ENCODE results near the gene KRT84.
"Not testable (repeated sequence)": the region's sequence is repeated elsewhere in the genome, so short reads cannot be mapped to it uniquely, and the experiment has no call there.

KRT84 gene

DNA sequence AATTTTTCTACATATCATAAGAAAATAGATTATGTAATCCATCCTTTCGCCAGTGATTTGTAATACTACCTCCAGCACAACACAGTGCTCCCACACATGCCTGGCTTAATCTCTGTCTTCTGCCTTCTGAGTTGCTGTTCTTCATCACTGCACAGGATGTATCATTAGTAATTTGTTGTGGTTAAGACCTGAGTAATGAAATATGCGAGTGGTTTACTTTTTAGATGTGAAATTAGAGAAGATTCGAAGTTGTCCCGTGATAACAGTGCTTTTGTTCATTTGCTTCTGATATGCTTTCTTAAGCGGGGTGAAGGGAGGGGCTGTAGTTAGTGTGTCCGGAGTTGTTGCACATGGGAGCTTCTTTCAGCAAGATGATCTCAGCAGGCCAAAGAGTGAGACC is 36.3 kb downstream of the KRT84 start:
- TF ChIP-seq, protein P1, sequence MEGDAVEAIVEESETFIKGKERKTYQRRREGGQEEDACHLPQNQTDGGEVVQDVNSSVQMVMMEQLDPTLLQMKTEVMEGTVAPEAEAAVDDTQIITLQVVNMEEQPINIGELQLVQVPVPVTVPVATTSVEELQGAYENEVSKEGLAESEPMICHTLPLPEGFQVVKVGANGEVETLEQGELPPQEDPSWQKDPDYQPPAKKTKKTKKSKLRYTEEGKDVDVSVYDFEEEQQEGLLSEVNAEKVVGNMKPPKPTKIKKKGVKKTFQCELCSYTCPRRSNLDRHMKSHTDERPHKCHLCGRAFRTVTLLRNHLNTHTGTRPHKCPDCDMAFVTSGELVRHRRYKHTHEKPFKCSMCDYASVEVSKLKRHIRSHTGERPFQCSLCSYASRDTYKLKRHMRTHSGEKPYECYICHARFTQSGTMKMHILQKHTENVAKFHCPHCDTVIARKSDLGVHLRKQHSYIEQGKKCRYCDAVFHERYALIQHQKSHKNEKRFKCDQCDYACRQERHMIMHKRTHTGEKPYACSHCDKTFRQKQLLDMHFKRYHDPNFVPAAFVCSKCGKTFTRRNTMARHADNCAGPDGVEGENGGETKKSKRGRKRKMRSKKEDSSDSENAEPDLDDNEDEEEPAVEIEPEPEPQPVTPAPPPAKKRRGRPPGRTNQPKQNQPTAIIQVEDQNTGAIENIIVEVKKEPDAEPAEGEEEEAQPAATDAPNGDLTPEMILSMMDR (IDR thresholded peaks at IDR 0.05; ENCODE audit: low read depth, low read length), result no peak
- no peak overlapping the region for H3K4me3 ChIP-seq (replicated peaks in 1 of 2; ENCODE audit: low read depth in 2 of 2, low read length in 2 of 2)
- peak; percentile 18 to 42 for DNase-seq (ENCODE audit: low read depth in 2 of 2)

DNA sequence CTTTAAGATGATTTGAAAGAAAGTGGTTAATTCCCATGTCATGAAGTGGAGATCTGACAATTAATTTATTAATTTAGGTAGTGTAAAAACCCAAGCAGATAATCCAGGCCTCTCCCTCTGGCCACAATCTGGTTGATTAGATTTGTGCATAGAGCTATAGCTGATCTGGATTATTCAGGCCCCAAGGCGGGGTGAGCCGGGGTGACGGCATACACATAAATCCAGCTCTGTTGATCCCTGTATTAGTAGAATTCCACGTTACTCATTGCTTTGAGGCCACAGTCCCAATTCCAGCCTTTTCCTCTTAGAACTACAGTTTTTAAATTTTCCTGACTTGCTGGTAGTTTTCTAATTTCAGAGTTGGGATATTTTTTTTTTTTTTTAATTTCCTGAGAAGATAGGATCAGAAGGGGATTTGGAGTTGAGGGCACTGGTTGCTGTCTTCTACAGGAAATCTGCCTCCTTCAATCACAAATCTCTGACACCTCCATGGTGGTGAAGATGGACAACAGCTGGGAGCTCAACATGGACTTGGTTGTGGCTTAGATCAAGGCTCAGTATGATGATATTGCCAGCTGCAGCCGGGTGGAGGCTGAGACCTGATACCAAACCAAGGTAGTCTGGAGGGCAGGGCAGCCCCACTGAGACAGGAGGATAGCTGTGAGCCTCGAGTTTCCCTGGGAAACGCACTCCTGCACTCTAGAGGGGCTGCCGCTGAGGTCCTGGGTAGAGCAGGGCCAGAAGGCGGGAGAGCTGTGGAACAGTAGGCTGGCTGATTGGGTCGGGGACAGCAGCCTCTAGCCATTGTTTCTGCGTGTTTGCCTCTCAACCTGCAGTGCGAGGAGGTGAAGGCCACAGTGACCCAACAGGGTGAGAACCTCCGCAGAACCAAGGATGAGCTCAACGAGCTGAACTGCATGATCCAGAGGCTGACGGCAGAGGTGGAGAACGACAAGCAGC is 37.6 kb downstream of the KRT84 start:
- no peak overlapping the region for H3K4me3 ChIP-seq (replicated peaks in 1 of 2; ENCODE audit: low read depth in 2 of 2, low read length in 2 of 2)
- TF ChIP-seq, protein P1 (IDR thresholded peaks at IDR 0.05; ENCODE audit: low read depth, low read length), result no peak
- no peak for DNase-seq (ENCODE audit: low read depth in 2 of 2)

DNA sequence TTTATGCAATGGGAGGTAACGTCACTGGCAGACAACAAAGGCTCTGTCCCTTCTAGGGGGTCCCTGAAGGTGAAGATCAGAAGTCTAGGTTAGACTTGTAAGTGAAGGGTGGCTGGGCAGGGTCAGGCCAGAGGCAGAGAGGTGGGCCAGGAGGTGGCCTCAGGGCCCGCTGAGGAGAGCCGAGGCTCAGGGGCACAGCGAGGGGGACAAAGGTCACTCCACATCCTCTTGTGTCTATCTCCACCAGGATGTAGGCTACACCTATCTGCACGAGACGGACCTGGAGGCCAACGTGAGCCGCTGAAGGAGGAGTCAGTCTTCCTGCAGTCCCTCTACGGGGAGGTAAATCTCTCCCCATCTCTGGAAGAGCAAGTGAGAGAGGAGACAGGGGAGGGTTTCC is 38.4 kb downstream of the KRT84 start:
- TF ChIP-seq, protein P1 (IDR thresholded peaks at IDR 0.05; ENCODE audit: low read depth, low read length), result no peak
- DNase-seq (ENCODE audit: low read depth in 2 of 2), result no peak
- no peak overlapping the region for H3K4me3 ChIP-seq (replicated peaks in 1 of 2; ENCODE audit: low read depth in 2 of 2, low read length in 2 of 2)

DNA sequence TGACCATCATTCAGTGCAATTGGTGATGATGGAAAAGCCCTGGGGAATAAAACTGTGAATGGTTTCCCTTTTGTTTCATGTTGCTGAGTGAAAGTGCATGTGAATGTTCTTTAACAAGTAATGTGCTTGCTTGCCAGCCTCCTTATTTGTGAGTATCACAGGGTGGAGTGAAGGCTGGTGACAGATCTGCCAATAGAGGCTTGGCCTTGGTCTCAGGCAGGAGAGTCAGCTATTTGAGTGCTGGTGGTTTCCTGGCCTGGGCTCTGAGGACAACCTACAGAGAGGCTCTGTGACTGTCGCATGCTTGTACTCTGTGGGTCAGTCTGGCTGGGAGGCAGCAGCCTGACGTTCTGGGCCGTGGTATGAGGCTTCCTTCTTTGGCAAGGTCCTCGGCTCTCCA is 38.9 kb downstream of the KRT84 start:
- H3K4me3 ChIP-seq (replicated peaks in 1 of 2; ENCODE audit: low read depth in 2 of 2, low read length in 2 of 2), result no peak overlapping the region
- TF ChIP-seq, protein P1 (IDR thresholded peaks at IDR 0.05; ENCODE audit: low read depth, low read length), result no peak
- no peak for DNase-seq (ENCODE audit: low read depth in 2 of 2)

DNA sequence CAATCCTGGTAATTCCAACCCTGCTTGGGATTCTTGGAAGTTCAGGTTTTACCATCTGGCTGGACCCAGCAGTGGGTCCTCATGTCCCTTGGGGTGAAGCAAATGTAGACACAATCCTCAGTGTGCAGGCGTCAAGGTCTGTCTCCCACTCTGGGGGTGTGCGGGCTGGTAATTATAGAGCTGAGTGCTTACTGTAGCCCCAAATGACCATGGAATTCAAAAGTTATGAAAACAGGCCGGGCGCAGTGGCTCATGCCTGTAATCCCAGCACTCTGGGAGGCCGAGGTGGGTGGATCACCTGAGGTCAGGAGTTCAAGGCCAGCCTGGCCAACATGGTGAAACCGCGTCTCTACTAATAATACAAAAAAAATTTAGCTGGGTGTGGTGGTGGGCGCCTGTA is 40.4 kb downstream of the KRT84 start:
- not testable (repeated sequence) for H3K4me3 ChIP-seq (replicated peaks in 1 of 2; ENCODE audit: low read depth in 2 of 2, low read length in 2 of 2); DNase-seq (ENCODE audit: low read depth in 2 of 2)

DNA sequence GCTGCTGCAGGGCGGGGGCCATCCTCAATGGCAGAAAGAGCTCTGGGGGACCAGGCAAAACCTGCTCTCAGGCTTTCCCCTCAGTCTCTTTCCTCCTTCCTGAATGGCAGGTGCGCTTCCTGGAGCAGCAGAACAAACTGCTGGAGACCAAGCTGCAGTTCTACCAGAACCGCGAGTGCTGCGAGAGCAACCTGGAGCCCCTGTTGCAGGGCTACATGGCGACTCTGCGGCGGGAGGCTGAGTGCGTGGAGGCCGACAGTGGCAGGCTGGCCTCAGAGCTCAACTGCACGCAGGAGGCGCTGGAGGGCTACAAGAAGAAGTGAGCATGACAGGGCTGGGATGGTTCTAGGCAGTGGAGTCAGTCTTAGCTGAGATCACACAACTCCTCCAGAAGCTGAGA is 41.3 kb downstream of the KRT84 start:
- TF ChIP-seq, protein P1 (IDR thresholded peaks at IDR 0.05; ENCODE audit: low read depth, low read length), result no peak
- H3K4me3 ChIP-seq (replicated peaks in 1 of 2; ENCODE audit: low read depth in 2 of 2, low read length in 2 of 2), result no peak overlapping the region
- DNase-seq (ENCODE audit: low read depth in 2 of 2), result no peak

DNA sequence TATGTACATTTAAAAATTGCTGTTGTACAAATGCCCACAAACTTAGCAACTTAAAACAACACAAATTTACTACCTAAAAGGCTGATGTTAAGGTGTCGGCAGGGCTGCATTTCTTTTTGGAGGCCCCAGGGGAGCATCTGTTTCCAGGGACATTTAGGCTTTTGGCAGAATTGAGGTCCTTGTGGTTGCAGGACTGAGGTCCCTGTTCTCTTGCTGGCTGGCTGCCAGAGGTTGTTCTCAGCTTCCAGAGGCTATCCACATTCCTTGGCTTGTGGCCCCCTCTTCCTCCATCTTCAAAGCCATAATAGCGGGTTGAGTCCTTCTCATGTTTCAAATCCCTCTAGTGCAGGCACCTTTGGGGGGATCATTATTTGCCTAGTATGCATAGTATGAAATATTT is 41.9 kb downstream of the KRT84 start:
- TF ChIP-seq, protein P1 (IDR thresholded peaks at IDR 0.05; ENCODE audit: low read depth, low read length), result no peak

More for the DNA sequence above, 41.9 kb downstream of the KRT84 start:
- DNase-seq (ENCODE audit: low read depth in 2 of 2), result no peak
- H3K4me3 ChIP-seq (replicated peaks in 1 of 2; ENCODE audit: low read depth in 2 of 2, low read length in 2 of 2), result no peak overlapping the region
